Measurements from ENCODE around the gene CDH10. TPM values are rescaled to one million over a fixed set of nuclear protein-coding genes. Genes with fewer than 3 reads are reported as not detected.

CDH10 gene
- total and polyA plus RNA-seq, 2 of the 13 experiments (the other 11 are each of a cell fraction or from before 2014, with no cell fraction given) = 0.01 to 0.04 TPM

DNA sequence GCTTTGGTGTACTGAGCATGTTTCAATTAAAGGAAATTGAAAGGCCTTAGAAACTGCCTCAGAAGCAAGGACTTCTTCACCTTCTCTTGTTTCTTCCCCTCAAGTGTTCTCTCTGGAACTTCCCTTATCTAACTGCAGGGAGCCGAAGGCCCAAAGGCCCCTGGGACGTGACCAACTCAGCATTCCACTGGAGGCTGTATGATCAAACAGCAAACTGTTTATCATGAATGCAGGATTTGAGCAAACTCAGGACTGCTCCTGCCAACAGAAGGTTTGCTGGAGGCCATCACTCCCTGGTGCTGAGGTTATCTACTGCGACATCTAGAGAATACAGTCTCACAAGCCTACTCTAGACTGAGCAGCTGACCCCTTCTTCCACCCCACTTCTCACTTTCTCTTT is 4.8 kb upstream of the CDH10 start:
- H3K4me1 ChIP-seq (ENCODE audit: insufficient read depth, low read length) = no peaks in the 10 kb centered on the region
- FAIRE-seq = no peak
- ChIA-PET CTCF (ENCODE audit: low intra/inter-chr PET ratio, low total read pairs) (no interaction called here), POLR2A (no interaction called here)
- intact Hi-C loops (cut with micrococcal nuclease; ENCODE audit: unreplicated experiment) = no loop called here
- H2AFZ ChIP-seq (ENCODE audit: low read length) = no peak overlapping the region
- in situ Hi-C loops (cut with HindIII; ENCODE audit: extremely low pct_ligation_motif_present, low pct_unique_long_range_greater_than_20kb) = no loop called here
- WGBS (ENCODE audit: low lambda C conversion rate) = 0% methylated on average over 3 of the region's 3 CpGs
- DNase-seq (ENCODE audit: low spot score) = no peak
- H3K4me3 ChIP-seq (replicated peaks in 1 of 3; ENCODE audit: insufficient read depth in 1 of 3, low read depth in 2 of 3, low read length in 3 of 3) = no peak overlapping the region
- no peaks in the 10 kb centered on the region for H3K9me3 ChIP-seq (ENCODE audit: low read length)
- no peaks in the 10 kb centered on the region for H3K79me2 ChIP-seq (ENCODE audit: insufficient read depth, low read length)
- H4K20me1 ChIP-seq (ENCODE audit: insufficient read depth, low read length) = no peaks in the 10 kb centered on the region
- ATAC-seq = no peak
- no TSS peak for BruUV-seq (replicated peaks)
- no peak overlapping the region; the same call in 1 of the 2 replicates for H3K4me2 ChIP-seq (ENCODE audit: low read depth, low read length)
- H3K27ac ChIP-seq (ENCODE audit: extremely low read length, insufficient read depth, low read length) = no peak overlapping the region
- no peak overlapping the region for H3K9ac ChIP-seq (ENCODE audit: insufficient read depth, low read depth, low read length)
- no peaks in the 10 kb centered on the region for H3K36me3 ChIP-seq (replicated peaks in 1 of 2; ENCODE audit: control insufficient read depth in 1 of 2, insufficient read depth in 2 of 2, low read length in 2 of 2)
- no peaks in the 10 kb centered on the region for H3K27me3 ChIP-seq (ENCODE audit: control insufficient read depth in 1 of 2, insufficient read depth in 2 of 2, low read length in 2 of 2)
- TF ChIP-seq ZNF274 (CRISPR knock-in tag; IDR thresholded peaks at IDR 0.05) (no peak), ZNF589 (CRISPR knock-in tag; conservative IDR thresholded peaks at IDR 0.05) (no peak), BORCS8-MEF2B (CRISPR knock-in tag; IDR thresholded peaks at IDR 0.05) (no peak), CEBPG (CRISPR knock-in tag; IDR thresholded peaks at IDR 0.05) (no peak), RBFOX2 (IDR thresholded peaks at IDR 0.05; ENCODE audit: low read depth, low read length) (no peak), SNRNP70 (IDR thresholded peaks at IDR 0.05; ENCODE audit: low read depth, low read length) (no peak), RFXANK (CRISPR knock-in tag; IDR thresholded peaks at IDR 0.05) (no peak)
- TF ChIP-seq, protein P1, sequence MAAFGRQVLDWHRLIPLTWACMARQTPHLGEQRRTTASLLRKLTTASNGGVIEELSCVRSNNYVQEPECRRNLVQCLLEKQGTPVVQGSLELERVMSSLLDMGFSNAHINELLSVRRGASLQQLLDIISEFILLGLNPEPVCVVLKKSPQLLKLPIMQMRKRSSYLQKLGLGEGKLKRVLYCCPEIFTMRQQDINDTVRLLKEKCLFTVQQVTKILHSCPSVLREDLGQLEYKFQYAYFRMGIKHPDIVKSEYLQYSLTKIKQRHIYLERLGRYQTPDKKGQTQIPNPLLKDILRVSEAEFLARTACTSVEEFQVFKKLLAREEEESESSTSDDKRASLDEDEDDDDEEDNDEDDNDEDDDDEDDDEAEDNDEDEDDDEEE (CRISPR knock-in tag; IDR thresholded peaks at IDR 0.05) = no peak

GRCh38 chr5:24646915-24647314 is 2.1 kb upstream of the CDH10 start:
- H2AFZ ChIP-seq (ENCODE audit: low read length) = no peak overlapping the region
- no peaks in the 10 kb centered on the region for H3K27me3 ChIP-seq (ENCODE audit: control insufficient read depth in 1 of 2, insufficient read depth in 2 of 2, low read length in 2 of 2)
- intact Hi-C loops (cut with micrococcal nuclease; ENCODE audit: unreplicated experiment) = no loop called here
- H3K4me1 ChIP-seq (ENCODE audit: insufficient read depth, low read length) = no peaks in the 10 kb centered on the region
- H3K27ac ChIP-seq (ENCODE audit: extremely low read length, insufficient read depth, low read length) = no peak overlapping the region
- H3K4me3 ChIP-seq (replicated peaks in 1 of 3; ENCODE audit: insufficient read depth in 1 of 3, low read depth in 2 of 3, low read length in 3 of 3) = no peak overlapping the region
- BruUV-seq (replicated peaks) = no TSS peak
- no peaks in the 10 kb centered on the region for H4K20me1 ChIP-seq (ENCODE audit: insufficient read depth, low read length)
- TF ChIP-seq RFX5 (IDR thresholded peaks at IDR 0.05; ENCODE audit: low read depth, low read length) (peak; percentile 94), GZF1 (CRISPR knock-in tag; IDR thresholded peaks at IDR 0.05) (no peak), ZNF775 (CRISPR knock-in tag; IDR thresholded peaks at IDR 0.05; ENCODE audit: borderline replicate concordance) (no peak)
- TF ChIP-seq, protein P2, sequence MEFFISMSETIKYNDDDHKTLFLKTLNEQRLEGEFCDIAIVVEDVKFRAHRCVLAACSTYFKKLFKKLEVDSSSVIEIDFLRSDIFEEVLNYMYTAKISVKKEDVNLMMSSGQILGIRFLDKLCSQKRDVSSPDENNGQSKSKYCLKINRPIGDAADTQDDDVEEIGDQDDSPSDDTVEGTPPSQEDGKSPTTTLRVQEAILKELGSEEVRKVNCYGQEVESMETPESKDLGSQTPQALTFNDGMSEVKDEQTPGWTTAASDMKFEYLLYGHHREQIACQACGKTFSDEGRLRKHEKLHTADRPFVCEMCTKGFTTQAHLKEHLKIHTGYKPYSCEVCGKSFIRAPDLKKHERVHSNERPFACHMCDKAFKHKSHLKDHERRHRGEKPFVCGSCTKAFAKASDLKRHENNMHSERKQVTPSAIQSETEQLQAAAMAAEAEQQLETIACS (CRISPR knock-in tag; IDR thresholded peaks at IDR 0.05) = no peak
- H3K4me2 ChIP-seq (ENCODE audit: low read depth, low read length) = no peak overlapping the region
- ATAC-seq (peak; percentile 65; the same call in 1 of the 3 replicates), DNase-seq (ENCODE audit: low spot score) (peak; percentile 13), FAIRE-seq (no peak)
- H3K36me3 ChIP-seq (replicated peaks in 1 of 2; ENCODE audit: control insufficient read depth in 1 of 2, insufficient read depth in 2 of 2, low read length in 2 of 2) = no peaks in the 10 kb centered on the region
- ChIA-PET POLR2A (no interaction called here), CTCF (ENCODE audit: low intra/inter-chr PET ratio, low total read pairs) (no interaction called here)
- no peaks in the 10 kb centered on the region for H3K79me2 ChIP-seq (ENCODE audit: insufficient read depth, low read length)
- WGBS (ENCODE audit: low lambda C conversion rate) = 0% methylated on average over 1 of the region's 1 CpG
- no peak overlapping the region for H3K9ac ChIP-seq (ENCODE audit: insufficient read depth, low read depth, low read length)
- in situ Hi-C loops (cut with HindIII; ENCODE audit: extremely low pct_ligation_motif_present, low pct_unique_long_range_greater_than_20kb) = no loop called here
- H3K9me3 ChIP-seq (ENCODE audit: low read length) = no peaks in the 10 kb centered on the region

Measured in HepG2 (cell line).